Mesothelial cell of epicardium (in vitro differentiated cells): ENCODE results near the gene FAXDC2. TPM values are rescaled to one million over a fixed set of nuclear protein-coding genes. Genes with fewer than 3 reads are reported as not detected.
"Not testable (repeated sequence)": the region's sequence is repeated elsewhere in the genome, so short reads cannot be mapped to it uniquely, and the experiment has no call there.

Experiments
- DNase-seq, 2 experiments: peaks; one replicate each; pipeline ENCODE4 v3.0.0; 2021; ENCODE audit warnings: low spot score in 2 of 2; ENCODE audit not compliant: unreplicated experiment in 2 of 2
- H3K27ac Mint-ChIP-seq: 2 replicates; pipeline ENCODE4 v1.8.0; 2021; ENCODE audit warnings: mixed read lengths
- H3K27me3 Mint-ChIP-seq: 2 replicates; pipeline ENCODE4 v1.8.0; 2021; ENCODE audit warnings: low read depth, mixed read lengths
- H3K36me3 Mint-ChIP-seq: 2 replicates; pipeline ENCODE4 v1.8.0; 2021; ENCODE audit warnings: mixed read lengths
- H3K4me1 Mint-ChIP-seq: 2 replicates; pipeline ENCODE4 v1.8.0; 2021; ENCODE audit warnings: mixed read lengths
- H3K4me3 Mint-ChIP-seq: 2 replicates; pipeline ENCODE4 v1.8.0; 2021; ENCODE audit warnings: mild to moderate bottlenecking, moderate library complexity, mixed read lengths
- H3K9me3 Mint-ChIP-seq: 2 replicates; pipeline ENCODE4 v1.8.0; 2021; ENCODE audit warnings: mixed read lengths
- total RNA-seq: library from RNA; stranded (reverse); gene quantifications from 3 replicates; pipeline ENCODE4 v1.2.1, GENCODE V29; 2021
- TF ChIP-seq, protein P1 (sequence below): fragments of 200-600 bp; sonication (generic); IDR thresholded peaks from one replicate; pipeline ENCODE4 v1.5.0; 2021; ENCODE audit warnings: antibody characterized with exemption; ENCODE audit not compliant: unreplicated experiment

Gene FAXDC2
- total RNA-seq, 1 donor from 2014 or later, result 30.6 TPM

DNA sequence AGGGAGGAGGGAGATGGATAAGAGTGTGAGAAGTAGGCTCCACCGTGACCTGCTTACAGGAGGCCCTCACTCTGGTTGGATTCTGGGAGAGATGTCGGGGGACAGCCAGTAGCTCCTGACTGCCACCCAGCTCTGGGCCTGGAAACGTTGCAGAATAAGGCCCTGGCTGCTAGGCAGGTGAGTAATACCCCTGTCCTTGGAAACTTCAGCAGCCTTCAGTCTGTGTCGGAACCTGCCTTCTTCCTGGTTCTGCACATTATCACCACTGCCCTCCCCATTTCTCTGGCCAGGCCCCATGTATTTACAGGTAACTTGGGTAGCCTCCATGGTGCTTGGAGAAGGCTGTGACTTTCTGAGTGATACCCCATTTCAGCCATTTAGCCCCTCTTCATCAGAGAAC, 26.8 kb downstream of the FAXDC2 start:
- no peak overlapping the region for H3K27ac Mint-ChIP-seq
- no peak overlapping the region for H3K4me3 Mint-ChIP-seq
- peaks cover 33% of the 10 kb centered on the region for H3K36me3 Mint-ChIP-seq
- no peak for DNase-seq
- H3K27me3 Mint-ChIP-seq, result no peaks in the 10 kb centered on the region
- no peaks in the 10 kb centered on the region for H3K9me3 Mint-ChIP-seq
- TF ChIP-seq, protein P1, sequence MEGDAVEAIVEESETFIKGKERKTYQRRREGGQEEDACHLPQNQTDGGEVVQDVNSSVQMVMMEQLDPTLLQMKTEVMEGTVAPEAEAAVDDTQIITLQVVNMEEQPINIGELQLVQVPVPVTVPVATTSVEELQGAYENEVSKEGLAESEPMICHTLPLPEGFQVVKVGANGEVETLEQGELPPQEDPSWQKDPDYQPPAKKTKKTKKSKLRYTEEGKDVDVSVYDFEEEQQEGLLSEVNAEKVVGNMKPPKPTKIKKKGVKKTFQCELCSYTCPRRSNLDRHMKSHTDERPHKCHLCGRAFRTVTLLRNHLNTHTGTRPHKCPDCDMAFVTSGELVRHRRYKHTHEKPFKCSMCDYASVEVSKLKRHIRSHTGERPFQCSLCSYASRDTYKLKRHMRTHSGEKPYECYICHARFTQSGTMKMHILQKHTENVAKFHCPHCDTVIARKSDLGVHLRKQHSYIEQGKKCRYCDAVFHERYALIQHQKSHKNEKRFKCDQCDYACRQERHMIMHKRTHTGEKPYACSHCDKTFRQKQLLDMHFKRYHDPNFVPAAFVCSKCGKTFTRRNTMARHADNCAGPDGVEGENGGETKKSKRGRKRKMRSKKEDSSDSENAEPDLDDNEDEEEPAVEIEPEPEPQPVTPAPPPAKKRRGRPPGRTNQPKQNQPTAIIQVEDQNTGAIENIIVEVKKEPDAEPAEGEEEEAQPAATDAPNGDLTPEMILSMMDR, result no peak
- H3K4me1 Mint-ChIP-seq, result no peaks in the 10 kb centered on the region

DNA sequence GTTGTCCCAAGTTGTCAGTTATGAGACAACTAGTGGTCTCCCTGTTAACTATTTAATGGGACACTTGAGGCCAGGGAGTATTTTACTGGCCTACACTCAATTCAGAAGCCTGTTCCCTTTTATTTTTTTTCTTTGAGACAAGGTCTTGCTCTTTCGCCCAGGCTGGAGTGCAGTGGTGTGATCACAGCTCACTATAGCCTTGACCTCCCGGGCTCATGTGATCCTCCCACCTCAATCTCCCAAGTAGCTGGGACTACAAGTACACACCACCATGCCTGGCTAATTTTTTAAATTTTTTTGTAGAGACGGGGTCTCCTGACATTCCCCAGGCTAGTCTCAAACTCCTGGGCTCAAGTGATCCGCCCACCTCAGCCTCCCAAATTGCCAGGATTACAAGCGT, 27.5 kb downstream of the FAXDC2 start:
- H3K9me3 Mint-ChIP-seq, H3K4me3 Mint-ChIP-seq, H3K27ac Mint-ChIP-seq, H3K4me1 Mint-ChIP-seq, H3K27me3 Mint-ChIP-seq, DNase-seq: not testable (repeated sequence)
- peaks cover 35% of the 10 kb centered on the region for H3K36me3 Mint-ChIP-seq

DNA sequence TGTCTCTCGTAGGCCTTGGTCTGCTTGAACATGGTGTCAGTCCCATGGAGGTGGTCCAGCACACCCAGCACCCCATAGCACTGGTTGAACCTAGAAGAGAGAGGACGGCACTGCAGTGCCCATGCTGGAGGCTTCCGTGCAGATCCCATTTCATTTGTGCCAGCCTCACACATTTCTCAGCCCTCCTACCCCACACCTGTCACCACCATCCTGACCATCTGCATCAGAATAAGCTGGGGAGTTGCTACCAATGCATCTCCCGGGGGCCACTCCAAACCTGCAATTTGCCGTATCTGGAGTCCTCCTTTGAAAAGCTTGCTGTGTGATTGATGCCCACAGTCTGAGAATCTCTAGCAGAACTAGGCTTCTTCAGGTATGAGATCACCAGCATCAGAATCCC, 30.0 kb downstream of the FAXDC2 start:
- no peak for DNase-seq
- Mint-ChIP-seq H3K4me3 (no peak overlapping the region), H3K27me3 (no peaks in the 10 kb centered on the region), H3K4me1 (peaks cover 4% of the 10 kb centered on the region), H3K27ac (no peak overlapping the region), H3K36me3 (peaks cover 44% of the 10 kb centered on the region), H3K9me3 (no peaks in the 10 kb centered on the region)
- TF ChIP-seq, protein P1, result no peak

DNA sequence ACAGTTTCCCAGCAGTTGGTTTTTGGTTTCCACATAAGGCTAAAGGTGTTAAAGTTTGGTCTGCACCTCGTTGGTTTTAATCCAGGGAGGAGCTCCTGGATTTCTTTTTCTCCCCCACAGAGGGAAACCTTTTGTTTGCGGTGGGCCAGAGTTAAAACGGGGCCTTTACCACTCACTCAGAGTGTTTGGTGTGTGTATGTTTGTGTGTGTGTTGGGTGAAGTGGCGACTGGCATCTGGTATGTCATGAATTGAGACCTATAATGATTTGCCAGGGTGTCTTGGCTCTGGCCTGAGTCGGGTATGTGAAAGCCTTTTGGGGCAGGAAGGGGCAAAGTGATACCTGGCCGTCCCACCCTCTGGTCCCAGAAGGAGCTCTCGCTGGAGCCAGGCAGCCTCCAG, 30.9 kb downstream of the FAXDC2 start:
- TF ChIP-seq, protein P1, result no peak
- H3K9me3 Mint-ChIP-seq, result no peaks in the 10 kb centered on the region
- peaks cover 4% of the 10 kb centered on the region for H3K4me1 Mint-ChIP-seq
- no peak overlapping the region for H3K4me3 Mint-ChIP-seq
- no peaks in the 10 kb centered on the region for H3K27me3 Mint-ChIP-seq
- peaks cover 52% of the 10 kb centered on the region for H3K36me3 Mint-ChIP-seq
- no peak for DNase-seq
- H3K27ac Mint-ChIP-seq, result no peak overlapping the region

DNA sequence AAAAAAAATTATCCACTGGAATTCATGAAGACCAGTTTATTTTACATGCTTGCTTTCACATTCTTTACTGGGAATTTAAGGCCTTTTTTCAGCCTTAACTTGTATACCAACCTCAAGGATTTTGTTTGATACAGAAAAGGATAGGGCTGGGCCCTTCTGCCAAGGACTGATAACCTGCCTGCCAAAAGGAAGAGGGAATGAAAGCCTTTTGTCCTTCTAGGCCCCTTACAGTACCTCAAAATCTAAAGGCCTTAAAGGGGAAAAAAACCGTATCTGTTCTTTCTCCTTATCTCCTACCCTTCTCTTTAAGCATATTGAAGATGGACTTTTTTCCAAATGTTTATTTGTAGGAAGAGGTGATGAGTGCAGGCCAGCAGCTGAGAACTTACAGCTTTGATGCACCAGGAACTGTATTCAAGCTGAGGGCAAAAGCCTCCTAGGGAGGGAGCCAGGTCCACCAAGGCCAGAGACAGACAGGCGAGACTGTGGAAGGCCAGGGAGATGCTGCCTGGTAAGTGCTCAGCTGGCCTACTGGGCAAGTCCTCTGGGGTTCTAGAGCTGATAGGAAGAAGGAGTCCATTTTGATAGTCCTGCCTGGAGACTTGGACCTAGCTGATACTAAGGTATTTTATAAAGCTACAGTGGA, 31.8 kb downstream of the FAXDC2 start:
- Mint-ChIP-seq H3K27ac (peak overlapping the region; percentile 77), H3K27me3 (no peaks in the 10 kb centered on the region), H3K36me3 (peaks cover 53% of the 10 kb centered on the region), H3K4me3 (no peak overlapping the region), H3K9me3 (no peaks in the 10 kb centered on the region), H3K4me1 (peaks cover 4% of the 10 kb centered on the region)
- DNase-seq, result no peak
- TF ChIP-seq, protein P1, result no peak

DNA sequence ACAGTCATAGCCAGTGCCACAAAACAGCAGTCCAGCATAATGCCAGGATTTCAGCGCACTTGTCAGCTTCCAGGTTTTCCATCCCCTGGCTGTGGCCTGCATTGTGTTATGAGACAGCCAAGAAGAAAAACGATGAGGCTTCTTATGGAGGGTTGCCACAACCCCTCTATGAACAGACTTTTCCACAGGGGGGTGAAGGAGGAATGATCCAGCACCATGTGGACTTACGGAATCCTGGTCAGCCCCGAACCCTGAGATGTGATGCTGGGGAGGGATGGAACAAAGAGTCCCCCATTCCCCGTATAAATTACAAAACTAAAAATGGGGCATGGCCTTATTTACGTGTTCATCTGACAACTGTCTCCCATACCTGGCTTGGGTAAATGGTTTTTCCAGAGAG, 32.6 kb downstream of the FAXDC2 start:
- Mint-ChIP-seq H3K4me3 (no peak overlapping the region), H3K4me1 (peaks cover 4% of the 10 kb centered on the region), H3K36me3 (peaks cover 51% of the 10 kb centered on the region), H3K27me3 (no peaks in the 10 kb centered on the region), H3K9me3 (no peaks in the 10 kb centered on the region), H3K27ac (peak overlapping the region; percentile 69)
- DNase-seq, result no peak
- TF ChIP-seq, protein P1, result no peak
